Thyroid gland (tissue), 4 donors: ENCODE results near the gene ACVR2B. TPM values are rescaled to one million over a fixed set of nuclear protein-coding genes. Genes with fewer than 3 reads are reported as not detected.

ENCODE experiments used
- DNase-seq, 2 donors: peaks; one replicate each; pipeline ENCODE4 v3.0.0-alpha.2; 2019
- H3K27ac ChIP-seq, 3 donors: fragments of 200-600 bp; sonication (generic); 1 replicate in 2 of 3; 2 replicates in 1 of 3; pipeline ENCODE4 v1.5.1; 2016 to 2019; ENCODE audit warnings: mild to moderate bottlenecking in 1 of 3, moderate library complexity in 1 of 3
- H3K27me3 ChIP-seq: fragments of 200-600 bp; sonication (generic); one replicate; pipeline ENCODE4 v1.5.1; 2019
- H3K36me3 ChIP-seq, 2 donors: fragments of 200-600 bp; sonication (generic); one replicate each; pipeline ENCODE4 v1.5.1; 2016 to 2019
- H3K4me1 ChIP-seq, 2 donors: fragments of 200-600 bp; sonication (generic); one replicate each; pipeline ENCODE4 v1.5.1; 2017 to 2019
- H3K4me3 ChIP-seq, 3 donors: fragments of 200-600 bp; sonication (generic); replicated peaks in 1 of 3; 1 replicate in 2 of 3; 2 replicates in 1 of 3; pipeline ENCODE4 v1.5.1; 2016; ENCODE audit warnings: mild to moderate bottlenecking in 1 of 3
- H3K9me3 ChIP-seq: fragments of 200-600 bp; sonication (generic); one replicate; pipeline ENCODE4 v1.5.1; 2017
- POLR2A ChIP-seq, 2 donors: fragments of 450-650 bp; IDR thresholded peaks; one replicate each; pipeline ENCODE4 v1.6.1; 2017; ENCODE audit warnings: antibody characterized with exemption in 2 of 2, mild to moderate bottlenecking in 2 of 2, moderate library complexity in 1 of 2
- WGBS, 2 donors: methylation state at CpG; one replicate each; pipeline ENCODE4 v1.1.5; 2017; 5-methylcytosine and 5-hydroxymethylcytosine counted together
- intact Hi-C: fragments of 100-400 bp; cut with DNase I; formaldehyde crosslinking; loops from one replicate; pipeline ENCODE4 v1.15.1; 2023
- total RNA-seq, 4 donors: library from RNA; depleted of rRNA; stranded (reverse); fragments of >200 nt; gene quantifications; one replicate each; pipeline ENCODE4 v1.2.3, GENCODE V29; 2016
- TF ChIP-seq, protein P1 (sequence below), 6 experiments: fragments of 200-600 bp in 3 of 6; fragments of 450-650 bp in 3 of 6; sonication (generic) in 3 of 6; IDR thresholded peaks; one replicate each; pipeline ENCODE4 v1.5.1; 2016 to 2019; ENCODE audit warnings: antibody characterized with exemption in 6 of 6, mild to moderate bottlenecking in 2 of 6, inconsistent platforms in 1 of 6, moderate library complexity in 1 of 6

ACVR2B gene
- total RNA-seq, 4 donors from 2014 or later, result 5.1 to 12.2 (median 7.7) TPM

DNA sequence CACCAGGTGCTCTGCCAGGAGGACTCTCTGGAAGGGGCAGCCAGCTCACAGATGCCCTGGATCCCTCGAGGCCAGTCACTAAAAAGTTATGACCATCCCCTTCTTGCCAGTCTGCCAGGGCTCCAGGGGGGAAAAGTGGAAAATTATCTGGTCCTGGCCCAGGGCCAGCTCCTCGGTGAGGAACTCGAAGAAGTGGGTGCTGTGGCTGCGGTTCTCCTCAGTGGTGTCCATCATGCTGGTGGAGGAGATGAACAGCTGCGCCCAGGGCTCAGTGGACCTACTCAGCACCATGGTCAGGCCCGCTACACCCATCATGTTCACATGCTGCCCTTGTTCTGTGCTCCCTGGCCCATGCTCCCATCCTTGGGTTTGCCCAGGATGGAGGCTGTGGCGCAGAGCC lies 61.7 kb downstream of the ACVR2B start:
- peaks cover 9 to 14% of the 10 kb centered on the region in 2 donors for H3K36me3 ChIP-seq
- no peaks in the 10 kb centered on the region for H3K4me1 ChIP-seq
- H3K9me3 ChIP-seq, result no peaks in the 10 kb centered on the region
- H3K27me3 ChIP-seq, result no peaks in the 10 kb centered on the region
- no peak for DNase-seq
- 87 to 93% methylated on average over 7 of the region's 7 CpGs for WGBS, 2 donors
- intact Hi-C loops, result no loop called here
- H3K4me3 ChIP-seq, result no peak overlapping the region
- no peak overlapping the region for H3K27ac ChIP-seq
- TF ChIP-seq, protein P1, sequence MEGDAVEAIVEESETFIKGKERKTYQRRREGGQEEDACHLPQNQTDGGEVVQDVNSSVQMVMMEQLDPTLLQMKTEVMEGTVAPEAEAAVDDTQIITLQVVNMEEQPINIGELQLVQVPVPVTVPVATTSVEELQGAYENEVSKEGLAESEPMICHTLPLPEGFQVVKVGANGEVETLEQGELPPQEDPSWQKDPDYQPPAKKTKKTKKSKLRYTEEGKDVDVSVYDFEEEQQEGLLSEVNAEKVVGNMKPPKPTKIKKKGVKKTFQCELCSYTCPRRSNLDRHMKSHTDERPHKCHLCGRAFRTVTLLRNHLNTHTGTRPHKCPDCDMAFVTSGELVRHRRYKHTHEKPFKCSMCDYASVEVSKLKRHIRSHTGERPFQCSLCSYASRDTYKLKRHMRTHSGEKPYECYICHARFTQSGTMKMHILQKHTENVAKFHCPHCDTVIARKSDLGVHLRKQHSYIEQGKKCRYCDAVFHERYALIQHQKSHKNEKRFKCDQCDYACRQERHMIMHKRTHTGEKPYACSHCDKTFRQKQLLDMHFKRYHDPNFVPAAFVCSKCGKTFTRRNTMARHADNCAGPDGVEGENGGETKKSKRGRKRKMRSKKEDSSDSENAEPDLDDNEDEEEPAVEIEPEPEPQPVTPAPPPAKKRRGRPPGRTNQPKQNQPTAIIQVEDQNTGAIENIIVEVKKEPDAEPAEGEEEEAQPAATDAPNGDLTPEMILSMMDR (IDR thresholded peaks at IDR 0.05), result no peak
- no peak for TF ChIP-seq POLR2A (IDR thresholded peaks at IDR 0.05)

DNA sequence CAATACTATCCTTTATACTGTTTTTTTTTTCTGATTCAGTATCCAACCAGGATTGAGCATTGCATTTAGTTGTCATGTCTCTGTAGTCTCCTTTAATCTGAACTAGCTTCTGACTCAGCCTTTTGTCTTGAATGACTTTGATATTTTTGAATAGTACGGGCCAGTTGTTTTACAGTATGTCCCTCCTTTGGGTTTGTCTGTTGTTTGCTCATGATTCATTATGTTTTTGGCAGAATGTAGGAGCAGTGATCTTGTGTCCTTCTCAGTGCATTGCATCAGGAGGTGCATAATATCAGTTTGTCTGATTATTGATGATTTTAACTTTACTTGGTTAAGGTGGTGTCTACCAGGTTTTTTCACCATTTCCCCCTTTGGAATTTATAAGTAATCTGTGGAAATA lies 63.0 kb downstream of the ACVR2B start:
- intact Hi-C loops, result no loop called here
- Histone ChIP-seq H3K4me3 (no peak overlapping the region), H3K9me3 (no peaks in the 10 kb centered on the region), H3K4me1 (no peaks in the 10 kb centered on the region), H3K27me3 (no peaks in the 10 kb centered on the region), H3K36me3 (peaks cover 9 to 14% of the 10 kb centered on the region in 2 donors), H3K27ac (no peak overlapping the region)
- no peak for DNase-seq
- TF ChIP-seq, protein P1 (IDR thresholded peaks at IDR 0.05), result no peak
- no peak for TF ChIP-seq POLR2A (IDR thresholded peaks at IDR 0.05)
- 39 to 100% methylated on average over 1 of the region's 1 CpG for WGBS, 2 donors

DNA sequence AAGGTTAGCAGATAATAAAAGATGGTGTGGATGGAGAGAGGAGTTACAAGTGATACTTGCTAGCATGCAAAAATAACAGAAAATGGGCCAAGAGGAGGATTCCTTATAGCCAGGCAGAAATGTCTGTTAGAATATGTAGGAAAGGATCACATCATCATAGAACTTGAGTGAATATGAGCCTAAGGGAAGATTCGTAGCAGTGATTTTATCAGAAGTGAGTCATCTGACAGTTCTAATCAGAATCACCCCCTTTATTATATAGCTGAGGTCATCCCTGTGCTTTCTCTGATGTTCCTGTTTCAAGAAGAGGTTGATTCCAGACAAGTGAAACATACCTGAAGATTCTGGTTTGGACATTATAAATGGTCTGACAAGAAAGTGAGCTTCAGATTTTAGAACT lies 65.3 kb downstream of the ACVR2B start:
- WGBS, 2 donors, result 81 to 89% methylated on average over 1 of the region's 1 CpG
- Histone ChIP-seq H3K9me3 (no peaks in the 10 kb centered on the region), H3K4me1 (no peaks in the 10 kb centered on the region), H3K27ac (no peak overlapping the region), H3K4me3 (no peak overlapping the region), H3K36me3 (peaks cover 9% of the 10 kb centered on the region in 2 donors), H3K27me3 (no peaks in the 10 kb centered on the region)
- intact Hi-C loops, result no loop called here
- no peak for TF ChIP-seq POLR2A (IDR thresholded peaks at IDR 0.05)
- TF ChIP-seq, protein P1 (IDR thresholded peaks at IDR 0.05), result no peak
- DNase-seq, result no peak

DNA sequence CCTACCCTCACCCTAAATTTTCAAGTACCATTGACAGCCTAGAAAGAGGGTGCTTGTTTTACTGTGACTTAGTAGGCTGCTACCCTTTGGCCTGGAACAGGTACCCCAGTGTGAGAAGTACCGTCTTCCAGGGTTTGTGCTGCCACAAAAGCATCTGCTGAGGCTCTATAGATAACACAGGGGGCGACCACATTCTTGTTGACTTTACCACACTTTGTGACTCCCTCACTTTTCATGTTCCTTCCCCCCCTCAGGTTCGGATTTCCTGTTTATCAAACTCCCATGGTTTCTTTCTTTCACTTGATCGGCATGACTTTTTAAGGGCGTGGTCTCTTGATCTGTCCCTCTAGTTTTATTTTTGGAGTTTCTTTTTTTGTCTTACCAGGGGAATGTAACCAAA lies 66.0 kb downstream of the ACVR2B start:
- 61 to 62% methylated on average over 5 of the region's 5 CpGs for WGBS, 2 donors
- TF ChIP-seq, protein P1 (IDR thresholded peaks at IDR 0.05), result no peak
- TF ChIP-seq POLR2A (IDR thresholded peaks at IDR 0.05), result no peak

DNA sequence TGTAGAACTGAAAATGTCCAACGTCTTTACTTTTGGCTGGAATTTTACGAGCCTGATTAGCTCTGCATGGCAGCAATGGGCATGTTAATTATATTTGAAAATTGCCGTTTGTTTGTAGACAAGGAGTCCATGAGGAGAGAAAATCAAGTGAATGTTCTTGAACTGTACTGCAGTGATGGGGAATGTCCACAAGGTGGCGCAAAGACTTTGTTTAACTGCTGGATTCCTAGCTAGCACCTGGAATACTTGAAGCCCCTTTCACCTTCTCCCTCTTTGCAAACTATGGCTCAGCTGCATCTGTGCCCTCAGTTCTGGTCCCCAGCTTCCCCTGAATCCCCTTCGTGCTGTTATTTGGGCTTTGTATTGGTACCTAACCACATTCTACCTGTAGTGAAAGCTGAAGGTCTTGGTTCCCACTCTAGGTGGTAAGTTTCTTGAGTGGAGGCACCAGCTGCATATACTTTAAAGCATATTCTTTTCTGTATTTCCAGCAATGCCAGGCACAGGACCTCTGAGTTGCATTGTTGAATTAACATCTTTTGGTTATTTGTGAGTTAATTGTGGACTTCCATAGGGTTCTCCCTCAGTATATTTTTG lies 67.8 kb downstream of the ACVR2B start:
- Histone ChIP-seq H3K9me3 (no peaks in the 10 kb centered on the region), H3K27me3 (no peaks in the 10 kb centered on the region), H3K4me1 (no peaks in the 10 kb centered on the region), H3K27ac (no peak overlapping the region), H3K36me3 (peaks cover 10 to 20% of the 10 kb centered on the region in 2 donors), H3K4me3 (no peak overlapping the region)
- intact Hi-C loops, result loop anchor here (5.0 kb wide), 1 partner anchor 131 kb away; no protein-coding TSS in a partner anchor
- TF ChIP-seq POLR2A (IDR thresholded peaks at IDR 0.05), result no peak
- TF ChIP-seq, protein P1 (IDR thresholded peaks at IDR 0.05), result peak; percentile 60 to 90 (median 79)
- DNase-seq, result peak; percentile 69 to 78
- WGBS, 2 donors, result 1 to 3% methylated on average over 5 of the region's 5 CpGs

More for the DNA sequence above, 66.0 kb downstream of the ACVR2B start:
- DNase-seq, result no peak
- Histone ChIP-seq H3K36me3 (peaks cover 9 to 16% of the 10 kb centered on the region in 2 donors), H3K4me1 (no peaks in the 10 kb centered on the region), H3K27ac (no peak overlapping the region), H3K9me3 (no peaks in the 10 kb centered on the region), H3K27me3 (no peaks in the 10 kb centered on the region), H3K4me3 (no peak overlapping the region)
- intact Hi-C loops, result loop anchor here (5.0 kb wide), 1 partner anchor 133 kb away; no protein-coding TSS in a partner anchor
